Stimulated activated CD8-positive, alpha-beta memory T cell treated with anti-CD3 and anti-CD28 coated beads, Interleukin-7, amount 100 ng/mL, for 4 hours (primary cell): ENCODE results near the gene TTLL3.
"Not testable (repeated sequence)": the region's sequence is repeated elsewhere in the genome, so short reads cannot be mapped to it uniquely, and the experiment has no call there.

ENCODE experiments used
- DNase-seq, 2 donors: peaks; one replicate each; pipeline ENCODE4 v3.0.0-alpha.2; 2020; ENCODE audit warnings: low read depth in 2 of 2

The TTLL3 gene

GRCh38 chr3:9865125-9865637 lies 55.1 kb downstream of the TTLL3 start:
- DNase-seq, result not testable (repeated sequence)

- no peak for DNase-seq
Observed at GRCh38 chr3:9866639-9867038, 56.6 kb downstream of the TTLL3 start.

- DNase-seq, result no peak
Observed at GRCh38 chr3:9867106-9867505, 57.0 kb downstream of the TTLL3 start.

- no peak for DNase-seq
Observed at GRCh38 chr3:9869955-9870354, 59.9 kb downstream of the TTLL3 start.

- no peak for DNase-seq
Observed at GRCh38 chr3:9870978-9871377, 60.9 kb downstream of the TTLL3 start.

GRCh38 chr3:9872067-9872466 lies 62.0 kb downstream of the TTLL3 start:
- DNase-seq, result not testable (repeated sequence)

- no peak for DNase-seq
Observed at GRCh38 chr3:9875448-9875847, 65.4 kb downstream of the TTLL3 start.

GRCh38 chr3:9876255-9876654 lies 66.2 kb downstream of the TTLL3 start:
- DNase-seq, result not testable (repeated sequence)

- no peak for DNase-seq
Observed at GRCh38 chr3:9876991-9877390, 66.9 kb downstream of the TTLL3 start.

GRCh38 chr3:9878700-9879099 lies 68.6 kb downstream of the TTLL3 start:
- DNase-seq, result no peak

GRCh38 chr3:9879830-9880549 lies 69.9 kb downstream of the TTLL3 start, which contains the start of gene CIDEC:
TSS of gene CIDEC (minus strand) at chr3:9880253. CDS start at chr3:9878486, 1,767 bp downstream.
- no peak for DNase-seq

GRCh38 chr3:9881441-9881840 lies 71.4 kb downstream of the TTLL3 start:
- DNase-seq, result no peak

GRCh38 chr3:9883706-9884554 lies 73.9 kb downstream of the TTLL3 start:
- no peak for DNase-seq

GRCh38 chr3:9884555-9885165 lies 74.6 kb downstream of the TTLL3 start:
- DNase-seq, result no peak
